ENCODE results near the gene CUL5. TPM values are rescaled to one million over a fixed set of nuclear protein-coding genes. Genes with fewer than 3 reads are reported as not detected.

Gene CUL5
- polyA plus RNA-seq, 1 donor from 2014 or later: 40.2 TPM

GRCh38 chr11:108034952-108035351 is 26.3 kb downstream of the CUL5 start:
- Histone ChIP-seq H3K27me3 (ENCODE audit: insufficient read depth, low read depth, low read length) (no peaks in the 10 kb centered on the region), H3K79me2 (replicated peaks; ENCODE audit: insufficient read depth, low read length) (peaks cover 18% of the 10 kb centered on the region), H4K20me1 (ENCODE audit: insufficient read depth) (no peaks in the 10 kb centered on the region), H3K4me3 (ENCODE audit: low read length) (no peak overlapping the region), H3K9me3 (ENCODE audit: low read length) (no peaks in the 10 kb centered on the region), H3K9me2 (ENCODE audit: insufficient read depth, low read length) (no peaks in the 10 kb centered on the region), H3K27ac (ENCODE audit: low read length) (no peak overlapping the region), H3K9ac (ENCODE audit: low read length) (no peak overlapping the region), H2AFZ (ENCODE audit: low read depth, low read length) (no peak overlapping the region), H3F3A (ENCODE audit: insufficient read depth, low read length, poor library complexity, severe bottlenecking) (no peaks in the 10 kb centered on the region), H3K4me2 (ENCODE audit: low read length) (no peak overlapping the region), H3K36me3 (ENCODE audit: insufficient read depth, low read length) (peaks cover 11% of the 10 kb centered on the region)
- TF ChIP-seq CTCF (IDR thresholded peaks at IDR 0.05; ENCODE audit: poor library complexity, severe bottlenecking): no peak
- TF ChIP-seq SMC3 (conservative IDR thresholded peaks at IDR 0.05; ENCODE audit: poor library complexity): no peak
- TF ChIP-seq, protein P1, sequence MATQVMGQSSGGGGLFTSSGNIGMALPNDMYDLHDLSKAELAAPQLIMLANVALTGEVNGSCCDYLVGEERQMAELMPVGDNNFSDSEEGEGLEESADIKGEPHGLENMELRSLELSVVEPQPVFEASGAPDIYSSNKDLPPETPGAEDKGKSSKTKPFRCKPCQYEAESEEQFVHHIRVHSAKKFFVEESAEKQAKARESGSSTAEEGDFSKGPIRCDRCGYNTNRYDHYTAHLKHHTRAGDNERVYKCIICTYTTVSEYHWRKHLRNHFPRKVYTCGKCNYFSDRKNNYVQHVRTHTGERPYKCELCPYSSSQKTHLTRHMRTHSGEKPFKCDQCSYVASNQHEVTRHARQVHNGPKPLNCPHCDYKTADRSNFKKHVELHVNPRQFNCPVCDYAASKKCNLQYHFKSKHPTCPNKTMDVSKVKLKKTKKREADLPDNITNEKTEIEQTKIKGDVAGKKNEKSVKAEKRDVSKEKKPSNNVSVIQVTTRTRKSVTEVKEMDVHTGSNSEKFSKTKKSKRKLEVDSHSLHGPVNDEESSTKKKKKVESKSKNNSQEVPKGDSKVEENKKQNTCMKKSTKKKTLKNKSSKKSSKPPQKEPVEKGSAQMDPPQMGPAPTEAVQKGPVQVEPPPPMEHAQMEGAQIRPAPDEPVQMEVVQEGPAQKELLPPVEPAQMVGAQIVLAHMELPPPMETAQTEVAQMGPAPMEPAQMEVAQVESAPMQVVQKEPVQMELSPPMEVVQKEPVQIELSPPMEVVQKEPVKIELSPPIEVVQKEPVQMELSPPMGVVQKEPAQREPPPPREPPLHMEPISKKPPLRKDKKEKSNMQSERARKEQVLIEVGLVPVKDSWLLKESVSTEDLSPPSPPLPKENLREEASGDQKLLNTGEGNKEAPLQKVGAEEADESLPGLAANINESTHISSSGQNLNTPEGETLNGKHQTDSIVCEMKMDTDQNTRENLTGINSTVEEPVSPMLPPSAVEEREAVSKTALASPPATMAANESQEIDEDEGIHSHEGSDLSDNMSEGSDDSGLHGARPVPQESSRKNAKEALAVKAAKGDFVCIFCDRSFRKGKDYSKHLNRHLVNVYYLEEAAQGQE (IDR thresholded peaks at IDR 0.05; ENCODE audit: borderline replicate concordance): no peak
- no peak for TF ChIP-seq MXI1 (conservative IDR thresholded peaks at IDR 0.05; ENCODE audit: poor library complexity, severe bottlenecking)
- no peak for TF ChIP-seq EZH2 (IDR thresholded peaks at IDR 0.05; ENCODE audit: borderline replicate concordance, insufficient read depth, low read length, poor library complexity, severe bottlenecking)
- TF ChIP-seq POLR2AphosphoS5 (IDR thresholded peaks at IDR 0.05): no peak
- no peak for TF ChIP-seq TAF1 (IDR thresholded peaks at IDR 0.05; ENCODE audit: low read depth)
- TF ChIP-seq RAD21 (conservative IDR thresholded peaks at IDR 0.05): no peak
- no peak for TF ChIP-seq EP300 (conservative IDR thresholded peaks at IDR 0.05; ENCODE audit: poor library complexity, severe bottlenecking)

- H3K4me3 ChIP-seq (ENCODE audit: low read length): no peak overlapping the region
- peaks cover 11% of the 10 kb centered on the region for H3K36me3 ChIP-seq (ENCODE audit: insufficient read depth, low read length)
- no peak overlapping the region for H3K27ac ChIP-seq (ENCODE audit: low read length)
- no peaks in the 10 kb centered on the region for H4K20me1 ChIP-seq (ENCODE audit: insufficient read depth)
- no peak for TF ChIP-seq CTCF (IDR thresholded peaks at IDR 0.05; ENCODE audit: poor library complexity, severe bottlenecking)
- H3K27me3 ChIP-seq (ENCODE audit: insufficient read depth, low read depth, low read length): no peaks in the 10 kb centered on the region
- H3K9me3 ChIP-seq (ENCODE audit: low read length): no peaks in the 10 kb centered on the region
- H3K9me2 ChIP-seq (ENCODE audit: insufficient read depth, low read length): no peaks in the 10 kb centered on the region
- no peak overlapping the region for H2AFZ ChIP-seq (ENCODE audit: low read depth, low read length)
- H3K79me2 ChIP-seq (replicated peaks; ENCODE audit: insufficient read depth, low read length): peaks cover 10% of the 10 kb centered on the region
- no peaks in the 10 kb centered on the region for H3F3A ChIP-seq (ENCODE audit: insufficient read depth, low read length, poor library complexity, severe bottlenecking)
- no peak overlapping the region for H3K4me2 ChIP-seq (ENCODE audit: low read length)
- no peak overlapping the region for H3K9ac ChIP-seq (ENCODE audit: low read length)
Measured at GRCh38 chr11:108035690-108036089, 27.0 kb downstream of the CUL5 start.
